CD14-positive monocyte (primary cell): Measurements from ENCODE around the gene CPSF3. TPM values are rescaled to one million over a fixed set of nuclear protein-coding genes. Genes with fewer than 3 reads are reported as not detected.

ENCODE experiments used
- DNase-seq, 3 donors: peaks; one replicate each; pipeline ENCODE4 v3.0.0-alpha.2; 2011 to 2022
- H2AFZ ChIP-seq: 2 replicates; pipeline ENCODE4 v1.6.0; 2012; ENCODE audit warnings: mild to moderate bottlenecking, low read depth, low read length, inconsistent platforms; ENCODE audit not compliant: insufficient read depth, poor library complexity, severe bottlenecking
- H3K27ac ChIP-seq, 2 donors: 1 replicate in 1 of 2; 2 replicates in 1 of 2; pipeline ENCODE4 v1.5.1; 2012 to 2013; ENCODE audit warnings: low read length in 2 of 2, control low read depth in 1 of 2, inconsistent platforms in 1 of 2, low read depth in 1 of 2, mild to moderate bottlenecking in 1 of 2
- H3K27me3 ChIP-seq, 2 donors: one replicate each; pipeline versions ENCODE4 v1.6.0 to v1.6.1; 2011 to 2013; ENCODE audit warnings: low read length in 2 of 2; ENCODE audit not compliant: control insufficient read depth in 2 of 2, insufficient read depth in 2 of 2
- H3K36me3 ChIP-seq, 2 donors: replicated peaks in 1 of 2; 1 replicate in 1 of 2; 2 replicates in 1 of 2; pipeline versions ENCODE4 v1.5.1 to v1.6.1; 2012 to 2013; ENCODE audit warnings: low read length in 2 of 2, control low read depth in 1 of 2, inconsistent platforms in 1 of 2, mild to moderate bottlenecking in 1 of 2; ENCODE audit not compliant: insufficient read depth in 2 of 2, control insufficient read depth in 1 of 2
- H3K4me1 ChIP-seq, 2 donors: 1 replicate in 1 of 2; 2 replicates in 1 of 2; pipeline versions ENCODE4 v1.5.1 to v1.6.1; 2012 to 2013; ENCODE audit warnings: low read length in 2 of 2, control low read depth in 1 of 2, inconsistent platforms in 1 of 2, mild to moderate bottlenecking in 1 of 2, moderate library complexity in 1 of 2; ENCODE audit not compliant: insufficient read depth in 2 of 2, control insufficient read depth in 1 of 2
- H3K4me2 ChIP-seq: replicated peaks from 2 replicates; pipeline ENCODE3; 2012; ENCODE audit warnings: low read length, moderate library complexity, mild to moderate bottlenecking; ENCODE audit not compliant: poor library complexity, severe bottlenecking; ENCODE audit errors: extremely low read depth
- H3K4me3 ChIP-seq, 3 experiments: fragments of 200-600 bp in 1 of 3; sonication (generic) in 1 of 3; replicated peaks in 1 of 3; 1 replicate in 2 of 3; 2 replicates in 1 of 3; pipeline ENCODE4 v1.5.1; 2011 to 2013; ENCODE audit warnings: low read length in 3 of 3, mild to moderate bottlenecking in 3 of 3, control low read depth in 2 of 3, low read depth in 2 of 3, inconsistent platforms in 1 of 3, moderate library complexity in 1 of 3
- H3K79me2 ChIP-seq: 2 replicates; pipeline ENCODE4 v1.6.0; 2012; ENCODE audit warnings: mild to moderate bottlenecking, control low read depth, inconsistent platforms, low read length, moderate library complexity; ENCODE audit not compliant: insufficient read depth
- H3K9ac ChIP-seq: 2 replicates; pipeline ENCODE4 v1.6.0; 2017; ENCODE audit warnings: low read length, mild to moderate bottlenecking; ENCODE audit not compliant: insufficient read depth, poor library complexity, severe bottlenecking
- H3K9me3 ChIP-seq, 2 donors: replicated peaks in 1 of 2; 1 replicate in 1 of 2; 2 replicates in 1 of 2; pipeline versions ENCODE4 v1.5.1 to v1.6.1; 2012 to 2013; ENCODE audit warnings: low read length in 2 of 2, control low read depth in 1 of 2; ENCODE audit not compliant: control insufficient read depth in 1 of 2, insufficient read depth in 1 of 2
- H4K20me1 ChIP-seq: 2 replicates; pipeline ENCODE4 v1.6.0; 2012; ENCODE audit warnings: mild to moderate bottlenecking, low read length, control low read depth, moderate library complexity; ENCODE audit not compliant: insufficient read depth
- H3K27ac Mint-ChIP-seq, 7 donors: one replicate each; pipeline ENCODE4 v1.8.0; 2020; ENCODE audit warnings: mild to moderate bottlenecking in 7 of 7, mixed read lengths in 7 of 7, moderate library complexity in 6 of 7, inconsistent platforms in 2 of 7
- H3K27me3 Mint-ChIP-seq, 3 donors: one replicate each; pipeline ENCODE4 v1.8.0; 2021 to 2022; ENCODE audit warnings: low read depth in 3 of 3, mild to moderate bottlenecking in 3 of 3, mixed read lengths in 3 of 3, moderate library complexity in 3 of 3, inconsistent platforms in 1 of 3
- H3K36me3 Mint-ChIP-seq, 2 donors: one replicate each; pipeline ENCODE4 v1.8.0; 2020; ENCODE audit warnings: mixed read lengths in 2 of 2, inconsistent platforms in 1 of 2, mild to moderate bottlenecking in 1 of 2
- H3K4me1 Mint-ChIP-seq: one replicate; pipeline ENCODE4 v1.8.0; 2020; ENCODE audit warnings: mild to moderate bottlenecking, mixed read lengths
- H3K4me3 Mint-ChIP-seq, 2 donors: one replicate each; pipeline ENCODE4 v1.8.0; 2020; ENCODE audit warnings: mild to moderate bottlenecking in 2 of 2, mixed read lengths in 2 of 2, moderate library complexity in 1 of 2
- H3K9me3 Mint-ChIP-seq, 7 donors: one replicate each; pipeline ENCODE4 v1.8.0; 2020 to 2022; ENCODE audit warnings: mixed read lengths in 7 of 7, mild to moderate bottlenecking in 6 of 7, moderate library complexity in 6 of 7, inconsistent platforms in 2 of 7
- CTCF ChIP-seq: fragments of 200-600 bp; IDR thresholded peaks from one replicate; pipeline ENCODE4 v1.8.0; 2022; ENCODE audit warnings: antibody characterized with exemption, mild to moderate bottlenecking
- WGBS: methylation state at CpG from one replicate; pipeline ENCODE4 v1.1.5; 2013; ENCODE audit warnings: missing lambda C conversion rate; ENCODE audit not compliant: insufficient coverage; 5-methylcytosine and 5-hydroxymethylcytosine counted together
- intact Hi-C, 2 donors: fragments of 100-400 bp; cut with micrococcal nuclease; formaldehyde crosslinking; loops; one replicate each; pipeline versions ENCODE4 v1.15.0 to v1.15.1; 2023
- polyA plus RNA-seq, 3 donors: library from polyadenylated mRNA; depleted of rRNA in 1 of 3; unstranded in 2 of 3; stranded (reverse) in 1 of 3; fragments of 300-500 nt in 2 of 3; fragments of >200 nt in 1 of 3; fragmentation: Illumina TruSeq in 2 of 3; gene quantifications; 1 replicate in 2 of 3; 2 replicates in 1 of 3; pipeline ENCODE4 v1.2.3, GENCODE V29; 2012 to 2021

Gene CPSF3
- polyA plus RNA-seq, 3 donors: 17.2 to 34.0 (median 26.6) TPM

GRCh38 chr2:9490789-9491188 lies 67.3 kb downstream of the CPSF3 start:
- H3K27ac ChIP-seq: no peak overlapping the region
- no peaks in the 10 kb centered on the region for H3K9me3 Mint-ChIP-seq
- peaks cover 0 to 1% (median 0%) of the 10 kb centered on the region in 3 donors for H3K27me3 Mint-ChIP-seq
- no peak for DNase-seq
- H3K27me3 ChIP-seq: no peaks in the 10 kb centered on the region
- 100% methylated on average over 1 of the region's 2 CpGs for WGBS
- no peak overlapping the region for H3K4me3 Mint-ChIP-seq
- no peaks in the 10 kb centered on the region for H3K4me1 ChIP-seq
- no peak overlapping the region for H3K4me2 ChIP-seq
- H3K79me2 ChIP-seq: no peaks in the 10 kb centered on the region
- H3K36me3 Mint-ChIP-seq: peaks cover 84 to 100% of the 10 kb centered on the region in 2 donors
- no peak for TF ChIP-seq CTCF
- no peaks in the 10 kb centered on the region for H3K9me3 ChIP-seq
- peaks cover 47% of the 10 kb centered on the region for H4K20me1 ChIP-seq
- intact Hi-C loops: no loop called here
- no peak overlapping the region for H3K9ac ChIP-seq
- peaks cover 94 to 100% of the 10 kb centered on the region in 2 donors for H3K36me3 ChIP-seq
- peak overlapping the region in 1 of 7 donors; percentile 63 for H3K27ac Mint-ChIP-seq
- no peak overlapping the region for H3K4me3 ChIP-seq
- no peak overlapping the region for H2AFZ ChIP-seq
- no peaks in the 10 kb centered on the region for H3K4me1 Mint-ChIP-seq

GRCh38 chr2:9492927-9493326 lies 69.5 kb downstream of the CPSF3 start:
- Histone ChIP-seq H3K4me1 (no peaks in the 10 kb centered on the region), H3K36me3 (peaks cover 96 to 97% of the 10 kb centered on the region in 2 donors), H3K9me3 (no peaks in the 10 kb centered on the region), H3K4me2 (no peak overlapping the region), H3K9ac (no peak overlapping the region), H3K27ac (peak overlapping the region in 1 of 2 donors; percentile 26), H2AFZ (no peak overlapping the region), H3K27me3 (no peaks in the 10 kb centered on the region), H3K79me2 (no peaks in the 10 kb centered on the region), H3K4me3 (no peak overlapping the region), H4K20me1 (peaks cover 48% of the 10 kb centered on the region)
- no peaks in the 10 kb centered on the region for H3K4me1 Mint-ChIP-seq
- intact Hi-C loops: no loop called here
- no peak overlapping the region for H3K27ac Mint-ChIP-seq
- no peak overlapping the region for H3K4me3 Mint-ChIP-seq
- no peak for TF ChIP-seq CTCF
- DNase-seq: no peak
- no peaks in the 10 kb centered on the region for H3K9me3 Mint-ChIP-seq
- H3K36me3 Mint-ChIP-seq: peaks cover 86 to 98% of the 10 kb centered on the region in 2 donors
- peaks cover 0 to 1% (median 0%) of the 10 kb centered on the region in 3 donors for H3K27me3 Mint-ChIP-seq
- 100% methylated on average over 1 of the region's 2 CpGs for WGBS
